NCI-H2081 treated with DMSO at 0.1 percent for 48 hours (cell line): ENCODE measurements around the gene LRRTM2.
"Not testable (repeated sequence)": the region's sequence is repeated elsewhere in the genome, so short reads cannot be mapped to it uniquely, and the experiment has no call there.

Experiments used
- DNase-seq: peaks from one replicate; lab custom pipeline; 2025; lab: John Stamatoyannopoulos, UW

Gene LRRTM2, protein sequence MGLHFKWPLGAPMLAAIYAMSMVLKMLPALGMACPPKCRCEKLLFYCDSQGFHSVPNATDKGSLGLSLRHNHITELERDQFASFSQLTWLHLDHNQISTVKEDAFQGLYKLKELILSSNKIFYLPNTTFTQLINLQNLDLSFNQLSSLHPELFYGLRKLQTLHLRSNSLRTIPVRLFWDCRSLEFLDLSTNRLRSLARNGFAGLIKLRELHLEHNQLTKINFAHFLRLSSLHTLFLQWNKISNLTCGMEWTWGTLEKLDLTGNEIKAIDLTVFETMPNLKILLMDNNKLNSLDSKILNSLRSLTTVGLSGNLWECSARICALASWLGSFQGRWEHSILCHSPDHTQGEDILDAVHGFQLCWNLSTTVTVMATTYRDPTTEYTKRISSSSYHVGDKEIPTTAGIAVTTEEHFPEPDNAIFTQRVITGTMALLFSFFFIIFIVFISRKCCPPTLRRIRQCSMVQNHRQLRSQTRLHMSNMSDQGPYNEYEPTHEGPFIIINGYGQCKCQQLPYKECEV

DNA sequence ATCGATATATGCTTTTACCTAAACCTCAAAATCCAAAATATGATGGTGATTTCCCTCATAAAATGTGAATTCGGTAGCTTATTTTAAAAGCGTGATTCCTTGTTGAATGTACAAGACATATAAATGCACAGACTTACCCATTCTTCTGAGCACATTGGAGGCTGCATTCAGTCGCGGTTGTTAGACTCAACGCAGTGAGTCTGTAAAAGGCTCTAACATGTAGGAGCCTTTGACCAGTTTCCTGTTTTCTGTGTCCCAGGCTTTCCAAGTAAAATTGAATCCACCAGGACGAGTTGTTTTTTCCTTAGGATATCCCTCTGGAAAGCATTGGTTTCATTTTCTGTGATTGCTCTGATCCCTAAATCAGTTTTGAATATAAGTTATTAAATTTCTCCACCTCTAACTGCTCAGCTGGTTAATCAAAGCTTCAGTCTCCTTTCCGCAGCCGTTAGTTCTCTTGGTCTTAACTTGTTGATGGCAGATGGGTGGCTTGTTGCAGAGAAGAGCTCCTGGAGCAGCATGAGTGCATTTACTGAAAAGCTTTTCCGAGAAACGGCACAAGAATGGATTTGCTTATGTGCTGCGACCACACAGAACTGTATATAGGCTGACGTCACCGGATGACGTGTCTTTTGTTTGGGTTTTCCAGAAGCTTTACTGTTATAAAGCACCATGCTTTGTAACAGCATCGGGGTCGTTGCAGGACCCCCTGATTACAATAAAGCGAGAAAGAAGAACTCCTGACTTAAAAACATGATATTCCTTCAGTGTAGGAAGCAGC lies at the start of gene LRRTM2:
LRRTM2 (minus strand) TSS at position 565 of the 781 bp plus-strand sequence; CDS start at position 141, 424 bp downstream.
- no peak for DNase-seq

DNA sequence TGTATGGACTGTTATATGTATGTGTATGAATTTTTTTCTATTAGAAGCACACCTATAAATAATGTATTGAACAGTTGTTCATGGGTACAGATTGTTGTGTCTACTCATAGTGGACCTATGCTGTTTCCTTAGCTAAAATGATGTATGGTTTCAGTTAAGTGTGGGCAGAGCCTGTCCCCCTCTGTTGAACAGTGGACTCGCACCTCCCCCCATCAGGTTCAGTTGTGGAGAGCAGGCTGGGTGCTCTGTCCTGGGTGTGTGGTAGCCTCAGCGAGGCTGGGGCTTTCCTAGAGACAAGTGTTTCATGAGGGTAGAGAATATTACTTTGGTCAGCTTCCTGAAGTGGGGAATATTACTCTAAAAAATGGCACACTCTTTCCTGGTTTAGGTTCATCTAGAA lies 47.4 kb upstream of the LRRTM2 start:
- DNase-seq: no peak

DNA sequence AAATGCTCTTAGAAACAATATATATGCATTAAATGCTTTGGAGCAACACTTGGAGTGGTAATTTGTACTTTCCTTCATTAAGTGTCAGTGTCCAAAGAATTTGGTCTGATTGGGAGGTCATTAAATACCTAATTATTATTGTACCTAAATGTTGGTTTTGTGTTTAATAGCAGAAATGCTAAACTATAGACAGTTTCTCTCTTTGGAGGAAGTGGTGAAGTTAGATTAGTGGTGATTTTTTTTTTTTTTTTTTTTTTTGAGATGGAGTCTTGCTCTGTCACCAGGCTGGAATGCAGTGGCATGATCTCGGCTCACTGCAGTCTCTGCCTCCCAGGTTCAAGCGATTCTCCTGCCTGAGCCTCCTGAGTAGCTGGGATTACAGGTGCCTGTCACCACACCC lies 46.2 kb upstream of the LRRTM2 start:
- not testable (repeated sequence) for DNase-seq

DNA sequence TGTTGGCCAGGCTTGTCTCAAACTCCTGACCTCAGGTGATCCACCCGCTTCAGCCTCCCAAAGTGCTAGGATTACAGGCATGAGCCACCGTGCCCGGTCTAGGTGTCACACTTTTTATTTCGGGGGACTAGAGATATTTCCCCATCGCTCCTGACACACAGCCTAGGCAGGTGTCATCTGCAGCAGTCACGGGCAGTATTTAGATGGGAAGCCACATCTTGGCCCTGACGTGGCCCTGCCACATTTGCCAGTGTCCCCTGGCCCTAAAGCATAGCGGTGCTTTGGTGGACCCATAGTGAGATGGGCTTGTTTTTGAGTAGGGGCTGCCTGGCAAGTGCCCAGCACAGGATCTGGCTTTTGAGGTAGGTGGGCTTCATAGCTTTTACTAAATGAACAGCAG lies 45.0 kb upstream of the LRRTM2 start:
- no peak for DNase-seq

DNA sequence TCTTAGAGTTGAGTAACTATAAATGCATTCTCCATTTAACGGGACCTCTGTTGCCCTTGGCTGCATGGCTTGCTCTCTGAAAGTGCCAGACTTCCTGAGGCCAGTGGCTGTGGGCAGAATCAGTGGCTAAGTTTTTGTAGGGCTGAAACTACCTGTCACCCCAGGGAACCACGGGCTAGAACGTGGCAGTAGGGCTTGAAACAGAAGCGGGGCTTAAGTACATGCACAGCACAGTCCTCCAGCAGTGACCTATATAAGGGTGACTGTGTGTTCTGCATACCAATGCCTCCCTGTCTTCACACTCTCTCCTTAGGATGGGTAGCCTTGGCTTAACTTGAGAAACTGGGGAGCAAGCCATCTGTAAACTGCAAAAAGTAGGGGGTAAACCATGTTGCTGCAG lies 43.6 kb upstream of the LRRTM2 start:
- DNase-seq: no peak

DNA sequence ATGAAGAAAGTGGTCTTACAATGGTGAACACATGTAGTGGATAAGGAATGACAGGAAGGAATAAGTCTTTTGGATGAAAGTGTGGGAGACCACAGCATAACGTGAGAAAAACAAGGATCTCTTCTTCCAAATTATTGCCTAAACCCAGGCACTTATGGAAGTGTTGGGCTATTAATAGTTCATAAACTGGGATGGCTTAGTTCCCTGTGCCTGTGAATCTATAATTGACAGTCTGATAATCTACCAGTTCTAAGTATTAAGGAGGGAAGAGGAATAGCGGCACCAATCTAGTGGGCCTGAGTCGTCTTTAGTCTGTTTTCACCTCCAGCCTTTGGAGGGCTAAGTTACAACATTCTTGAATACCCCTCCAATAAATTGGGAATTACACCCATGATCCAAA lies 39.2 kb upstream of the LRRTM2 start:
- DNase-seq: no peak

DNA sequence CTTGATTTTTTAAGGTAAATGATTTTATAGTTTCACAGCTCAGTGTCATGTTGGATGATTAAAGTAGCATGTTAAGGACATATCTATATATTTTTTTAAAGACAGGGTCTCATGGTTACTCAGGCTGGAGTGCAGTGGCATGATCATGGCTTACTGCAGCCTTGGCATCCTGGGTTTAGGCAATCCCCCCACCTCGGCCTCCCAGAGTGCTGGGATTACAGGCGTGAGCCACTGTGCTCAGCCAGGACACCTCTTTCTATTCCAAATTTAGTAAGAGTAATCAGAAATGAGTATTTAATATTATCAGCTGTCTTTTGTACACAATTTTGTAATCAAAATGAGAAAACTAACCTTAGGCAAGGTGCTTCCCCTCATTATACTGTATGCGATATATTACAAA lies 38.6 kb upstream of the LRRTM2 start:
- no peak for DNase-seq

DNA sequence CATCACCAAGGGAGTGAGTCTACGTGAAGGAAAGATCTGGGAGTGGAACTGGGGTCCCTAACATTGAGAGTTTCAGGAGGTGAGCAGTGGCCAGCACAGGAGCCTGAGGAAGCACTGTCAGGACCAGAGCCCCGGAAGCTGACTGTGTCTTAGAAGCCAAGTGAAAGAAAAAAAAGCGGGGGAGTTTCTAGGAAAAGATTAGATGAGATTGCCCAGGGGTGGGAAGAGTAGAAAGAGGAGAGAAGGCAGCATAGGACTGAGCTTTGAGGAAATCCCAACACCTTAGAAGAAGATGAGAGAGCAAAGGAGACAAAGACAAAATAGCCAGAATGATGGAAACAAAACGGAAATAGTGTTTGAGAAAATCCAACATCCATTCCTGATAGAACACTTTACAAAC lies 37.0 kb upstream of the LRRTM2 start:
- no peak for DNase-seq

DNA sequence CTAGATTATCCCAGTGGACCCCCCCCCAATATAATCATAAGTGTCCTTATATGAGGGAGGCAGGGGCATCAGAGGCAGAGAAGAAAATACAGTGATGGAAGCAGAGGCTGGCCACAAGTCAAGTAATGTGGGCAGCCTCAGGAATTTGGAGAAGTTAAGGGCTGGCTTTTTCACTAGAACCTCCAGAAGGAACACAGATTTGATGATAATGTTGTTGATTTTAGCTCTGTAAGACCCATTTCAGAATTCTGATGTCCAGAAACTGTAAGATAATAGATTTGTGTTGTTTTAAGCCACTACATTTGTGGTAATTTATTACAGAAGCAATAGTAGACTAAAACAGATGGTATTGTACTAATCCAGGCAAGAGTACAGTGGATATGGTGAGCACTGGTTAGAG lies 36.3 kb upstream of the LRRTM2 start:
- no peak for DNase-seq

DNA sequence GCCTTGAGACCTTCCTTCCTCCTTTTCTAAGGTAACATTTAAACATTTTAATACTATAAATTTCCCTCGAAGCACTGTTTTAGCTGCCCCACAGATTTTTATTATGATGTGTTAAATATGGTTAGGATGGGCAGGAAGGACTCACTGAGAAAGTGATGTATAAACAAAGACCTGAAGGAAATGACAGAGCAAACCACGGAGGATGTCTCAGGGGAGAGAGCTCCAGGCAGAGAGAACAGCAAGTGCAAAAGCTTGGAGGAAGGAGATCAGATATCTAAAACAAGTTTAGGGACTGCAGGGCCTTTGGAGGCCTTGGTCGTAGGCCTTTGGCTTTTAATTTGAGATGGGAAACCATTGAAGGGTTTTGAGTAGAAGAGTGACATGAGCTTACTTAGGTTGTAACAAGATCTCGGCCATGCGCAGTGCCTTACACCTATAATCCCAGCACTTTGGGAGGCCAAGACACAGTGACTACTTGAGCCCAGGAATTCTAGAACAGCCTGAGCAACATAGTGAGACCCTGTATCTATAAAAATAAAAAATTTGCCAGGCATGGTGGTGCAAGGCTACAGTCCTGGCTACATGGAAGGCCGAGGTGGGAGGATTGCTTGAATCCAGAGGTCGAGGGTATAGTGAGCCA lies 35.5 kb upstream of the LRRTM2 start:
- no peak for DNase-seq

DNA sequence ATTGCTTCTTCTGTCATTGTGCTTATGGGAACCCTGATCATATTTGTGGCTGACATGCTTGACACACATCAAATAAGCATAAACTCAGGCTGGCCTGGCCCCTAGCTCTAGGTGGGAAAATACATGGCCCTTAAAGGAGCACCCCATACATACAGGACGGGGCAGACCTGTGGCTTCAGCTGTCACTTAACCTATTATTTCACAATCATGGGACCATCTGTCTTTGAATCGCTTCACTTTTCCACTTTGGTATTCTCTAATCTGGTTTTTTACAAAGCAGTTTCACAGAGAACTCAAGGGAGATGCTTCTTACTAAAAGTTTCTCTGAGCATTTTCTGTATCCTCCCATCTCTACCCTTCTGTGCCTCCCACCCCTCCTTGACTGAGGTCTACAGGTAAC lies 34.6 kb upstream of the LRRTM2 start:
- DNase-seq: no peak

DNA sequence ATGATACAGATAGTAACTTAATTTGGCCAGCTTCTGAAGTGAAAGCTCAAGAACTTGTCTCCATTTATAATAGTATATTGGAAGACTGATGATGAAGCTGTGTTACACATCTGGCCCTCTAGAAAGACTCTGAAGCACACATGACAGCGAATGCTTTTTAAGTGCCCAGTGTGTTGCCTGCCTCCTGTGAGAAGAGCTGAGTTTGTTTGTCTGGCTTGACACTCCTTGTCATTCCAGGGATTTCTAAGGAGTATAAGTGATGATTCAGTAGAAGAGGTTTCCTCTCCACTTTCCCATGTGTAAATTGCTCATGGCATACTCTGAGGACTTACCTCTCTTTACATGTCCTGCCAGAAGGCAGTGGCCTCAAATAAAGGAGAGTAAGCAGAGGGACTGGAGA lies 30.4 kb upstream of the LRRTM2 start:
- DNase-seq: no peak

DNA sequence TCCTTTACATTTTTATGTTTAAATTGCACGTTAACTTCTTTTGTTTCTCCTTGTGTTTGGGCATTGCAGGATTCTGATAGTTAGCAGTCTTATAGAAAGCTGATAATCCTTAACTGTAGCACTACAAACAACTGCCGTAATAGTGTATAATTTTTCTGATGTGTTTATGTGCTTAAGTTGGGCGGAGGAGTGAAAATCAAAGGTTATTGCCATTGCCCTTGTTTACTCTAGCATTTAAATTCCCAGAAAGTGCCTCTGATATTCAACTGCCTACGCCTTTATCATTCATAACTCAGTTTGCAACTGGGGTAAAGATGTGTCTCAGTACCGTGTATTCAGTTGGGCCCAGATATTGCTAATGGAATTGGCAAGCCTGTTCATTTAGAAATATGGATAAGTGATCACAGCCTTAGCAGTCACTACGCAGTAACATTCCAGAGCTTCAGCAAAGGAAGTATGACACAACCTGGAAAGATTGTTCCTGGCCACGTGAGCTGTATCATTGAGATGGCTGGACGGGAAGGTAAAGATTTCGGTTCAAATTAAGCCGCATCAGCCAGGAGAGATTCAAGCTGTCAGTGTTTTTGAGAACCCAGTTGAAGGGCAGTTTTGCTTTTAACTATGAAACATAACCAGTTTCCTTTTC lies 28.1 kb upstream of the LRRTM2 start:
- DNase-seq: no peak

DNA sequence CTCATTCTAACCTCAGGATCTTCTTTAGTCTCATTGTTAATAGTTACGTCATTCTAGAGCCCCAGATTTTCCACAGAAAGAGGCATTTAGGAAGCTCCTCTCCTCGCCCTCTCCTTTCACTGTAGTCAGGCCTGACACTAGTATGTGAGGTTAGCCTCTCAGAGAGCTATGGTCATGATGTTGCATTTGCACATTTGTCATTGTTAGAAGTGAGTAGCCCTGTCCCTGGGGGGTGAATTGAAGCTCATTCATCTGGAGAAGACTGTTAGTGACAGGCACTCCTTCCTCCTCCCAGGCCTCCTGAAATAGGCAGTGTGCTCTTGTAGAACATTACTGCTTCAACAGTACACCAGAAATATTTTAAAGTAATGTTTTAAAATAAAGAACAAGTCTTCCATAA lies 26.6 kb upstream of the LRRTM2 start:
- DNase-seq: no peak

DNA sequence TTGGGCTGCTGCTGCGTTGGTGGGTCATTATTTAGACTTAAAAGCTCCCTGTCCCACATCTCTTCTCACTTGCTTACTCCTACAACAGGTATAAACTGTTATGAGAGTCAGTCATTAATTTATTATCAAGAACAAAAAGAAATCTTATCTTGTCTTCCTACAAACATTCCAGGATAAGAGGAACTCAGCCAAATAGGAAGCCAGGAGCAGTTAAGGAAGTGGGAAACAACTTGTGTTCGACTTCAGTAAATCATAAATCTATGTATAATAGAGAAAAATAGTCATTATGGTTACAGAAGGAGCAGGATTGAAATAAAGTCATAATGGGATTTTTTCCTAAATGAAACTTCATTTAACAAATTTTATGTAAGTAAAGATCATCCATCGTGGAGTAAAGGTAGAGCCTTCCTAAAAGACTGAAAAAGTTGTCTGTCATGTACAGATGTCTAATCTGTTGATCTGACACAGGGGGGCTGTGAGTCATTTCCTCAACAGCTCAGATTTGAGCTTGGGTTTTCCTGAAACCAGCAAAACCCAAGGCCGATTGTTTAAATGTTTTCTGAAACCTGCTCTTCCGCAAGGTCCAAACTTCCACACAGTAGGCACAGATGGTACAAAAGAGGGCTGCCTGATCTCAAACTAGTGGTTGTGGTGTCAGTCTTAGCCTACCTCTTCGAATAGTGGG lies 25.3 kb upstream of the LRRTM2 start:
- DNase-seq: no peak

DNA sequence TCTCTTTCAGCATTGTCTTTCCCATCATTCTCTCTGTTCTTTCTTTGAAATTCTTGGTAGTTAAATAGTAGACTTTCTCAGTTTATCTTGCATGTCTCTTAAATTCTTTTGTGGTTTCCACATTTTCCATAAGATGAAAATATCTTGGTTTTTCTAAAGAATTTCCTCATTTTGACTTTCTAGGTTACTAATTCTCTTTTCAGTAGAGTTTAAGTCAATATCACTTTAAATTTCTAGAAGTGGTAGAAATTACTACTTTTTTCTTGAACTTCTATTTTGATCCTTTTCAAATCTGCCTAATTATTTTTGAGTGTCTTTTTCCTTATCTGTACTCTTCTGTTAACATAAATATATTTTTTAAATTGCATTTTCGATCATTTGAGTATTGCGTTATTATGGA lies 23.6 kb upstream of the LRRTM2 start:
- no peak for DNase-seq

DNA sequence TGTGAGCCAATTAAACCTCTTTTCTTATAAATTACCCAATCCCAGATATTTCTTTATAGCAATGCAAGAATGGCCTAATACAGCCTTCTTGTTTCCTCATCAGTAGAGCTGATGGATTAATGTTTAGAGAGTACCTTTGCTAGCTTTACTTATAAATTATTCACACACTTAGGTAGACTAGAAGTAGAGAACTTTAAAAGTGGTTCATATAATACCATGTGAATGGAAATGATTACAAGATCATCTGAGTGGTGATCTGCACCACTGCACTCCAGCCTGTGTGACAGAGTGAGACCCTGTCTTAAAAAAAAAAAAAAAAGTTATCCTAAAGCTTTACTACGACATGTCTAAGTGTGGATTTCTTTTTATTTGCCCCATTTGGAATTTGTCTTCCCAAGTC lies 23.2 kb upstream of the LRRTM2 start:
- no peak for DNase-seq

DNA sequence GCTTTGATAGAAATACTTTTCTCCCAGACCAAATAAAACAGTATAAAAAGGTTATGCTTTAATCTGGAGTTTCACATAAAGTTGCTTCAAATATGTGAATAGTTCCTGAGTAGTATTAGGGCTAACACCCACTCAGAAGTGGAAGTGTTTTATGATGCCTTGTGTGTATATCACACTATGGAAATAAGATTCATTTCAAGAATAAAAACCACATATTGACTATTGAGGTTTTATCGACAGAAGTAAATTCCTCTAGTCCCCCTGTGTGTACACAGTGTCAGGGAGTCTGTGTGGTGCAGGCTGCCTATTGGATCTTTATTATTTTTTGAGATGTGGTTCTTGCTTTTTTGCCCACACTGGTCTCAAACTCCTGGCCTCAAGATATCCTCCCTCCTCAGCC lies 20.8 kb upstream of the LRRTM2 start:
- no peak for DNase-seq

DNA sequence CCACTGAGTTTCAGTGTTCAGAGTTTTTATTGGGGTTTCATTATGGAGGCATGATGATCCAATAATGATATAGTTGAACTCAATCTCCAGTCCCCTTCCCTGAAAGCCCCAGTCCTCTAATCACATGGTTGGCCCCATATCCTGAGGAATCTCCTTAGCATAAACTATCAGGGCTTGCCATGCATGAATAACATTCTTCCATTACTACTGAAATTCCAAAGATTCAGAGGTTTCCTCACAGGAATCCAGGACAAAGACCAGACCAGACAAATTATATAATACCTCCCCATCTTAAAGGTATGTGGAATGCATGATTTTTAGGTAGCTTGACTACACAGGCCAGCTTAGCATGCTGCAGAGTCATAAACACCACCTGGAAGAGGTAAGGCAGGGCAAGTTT lies 15.5 kb upstream of the LRRTM2 start:
- DNase-seq: no peak

DNA sequence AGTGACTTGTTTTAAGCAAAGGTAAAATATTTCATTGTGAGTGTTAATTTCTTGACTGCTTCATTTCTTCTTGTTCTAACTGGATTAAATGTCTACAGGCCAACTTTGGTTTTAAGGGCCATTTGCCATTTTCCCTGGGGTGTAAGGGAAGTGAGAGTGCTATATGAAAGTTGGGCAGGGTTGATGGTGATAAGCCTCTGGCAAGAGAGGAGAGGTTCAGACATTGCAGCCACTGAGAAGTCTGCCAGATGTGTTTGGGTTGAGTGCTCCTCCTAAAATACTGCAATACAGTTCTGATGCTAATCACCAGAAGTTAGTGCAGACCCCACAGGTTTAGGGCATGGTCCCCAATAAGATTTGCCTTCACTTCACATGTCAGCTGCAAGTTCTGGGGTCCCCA lies 14.9 kb upstream of the LRRTM2 start:
- no peak for DNase-seq

DNA sequence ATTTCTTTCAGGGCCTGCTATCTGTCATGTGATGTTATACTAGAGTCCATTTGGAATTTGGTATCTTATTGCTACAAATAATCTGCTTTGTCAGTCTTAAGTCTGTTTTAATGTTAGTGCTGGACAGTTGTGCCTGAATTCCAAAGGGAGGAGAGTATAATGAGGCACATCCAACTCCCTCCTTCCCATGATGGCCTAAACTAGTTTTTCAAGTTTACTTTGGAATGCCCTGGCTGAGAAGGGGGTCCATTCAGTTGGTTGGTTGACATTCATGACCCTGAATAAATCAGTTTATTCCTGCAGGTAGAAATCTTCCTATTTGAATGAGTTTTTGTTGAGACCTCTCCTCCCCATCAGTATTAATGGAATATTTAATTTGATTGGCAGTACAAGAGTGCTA lies 9.4 kb upstream of the LRRTM2 start:
- no peak for DNase-seq

DNA sequence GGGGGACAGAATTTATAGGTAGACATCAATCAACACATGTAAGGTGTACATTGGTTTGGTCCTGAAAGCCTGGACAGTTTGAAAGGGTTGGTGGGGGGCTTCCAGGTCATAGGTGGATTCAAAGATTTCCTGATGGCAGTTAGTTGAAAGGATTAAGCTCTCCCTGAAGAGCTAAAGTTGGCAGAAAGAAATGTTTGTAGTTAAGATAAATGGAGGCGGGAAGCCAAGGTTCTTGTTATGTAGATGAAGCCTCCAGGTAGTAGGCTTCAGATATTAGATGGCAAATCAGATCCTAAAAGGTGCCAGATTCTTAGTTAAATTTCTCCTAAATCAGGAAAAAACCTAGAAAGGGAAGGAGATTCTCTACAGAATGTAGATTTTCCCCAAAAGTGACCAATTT lies 9.0 kb upstream of the LRRTM2 start:
- DNase-seq: no peak
